ENCODE measurements around the gene SCAMP2. TPM values are rescaled to one million over a fixed set of nuclear protein-coding genes. Genes with fewer than 3 reads are reported as not detected.

The SCAMP2 gene
- total and polyA plus RNA-seq, 2 of the 13 experiments (the other 11 are each of a cell fraction or from before 2014, with no cell fraction given) = 34.8 to 121 TPM

GRCh38 chr15:74906450-74907162, 33.4 kb upstream of the SCAMP2 start, which contains the start of gene FAM219B (continued):
- TF ChIP-seq ZNF574 (CRISPR knock-in tag; IDR thresholded peaks at IDR 0.05) = peak; percentile 58
- TF ChIP-seq GFI1 (CRISPR knock-in tag; IDR thresholded peaks at IDR 0.05; ENCODE audit: borderline replicate concordance) = no peak
- TF ChIP-seq ZBTB44 (CRISPR knock-in tag; IDR thresholded peaks at IDR 0.05) = 0 out of 2 replicates have a peak, but pooled peaks have one; percentile 45
- no peak for TF ChIP-seq ATF5 (CRISPR knock-in tag; IDR thresholded peaks at IDR 0.05; ENCODE audit: low read depth)
- no peak for TF ChIP-seq SIX4 (CRISPR knock-in tag; IDR thresholded peaks at IDR 0.05)
- TF ChIP-seq MED8 (CRISPR knock-in tag; IDR thresholded peaks at IDR 0.05; ENCODE audit: insufficient replicate concordance) = peak; percentile 69
- 0 out of 2 replicates have a peak, but pooled peaks have one; percentile 39 for TF ChIP-seq ZNF552 (CRISPR knock-in tag; IDR thresholded peaks at IDR 0.05; ENCODE audit: borderline replicate concordance)
- peak; percentile 90 for TF ChIP-seq KDM2A (CRISPR knock-in tag; IDR thresholded peaks at IDR 0.05; ENCODE audit: borderline replicate concordance, low read depth)
- no peak; the same call in 1 of the 2 replicates for TF ChIP-seq ZNF800 (CRISPR knock-in tag; IDR thresholded peaks at IDR 0.05)
- no peak for TF ChIP-seq ZNF143 (CRISPR knock-in tag; IDR thresholded peaks at IDR 0.05)
- peak; percentile 63; the same call in 1 of the 2 replicates for TF ChIP-seq KLF12 (CRISPR knock-in tag; IDR thresholded peaks at IDR 0.05; ENCODE audit: borderline replicate concordance)
- no peak for TF ChIP-seq ZNF205 (CRISPR knock-in tag; IDR thresholded peaks at IDR 0.05)
- TF ChIP-seq ARNT2 (CRISPR knock-in tag; IDR thresholded peaks at IDR 0.05; ENCODE audit: low read depth) = peak; percentile 80
- TF ChIP-seq ZNF749 (CRISPR knock-in tag; IDR thresholded peaks at IDR 0.05; ENCODE audit: borderline replicate concordance) = peak; percentile 70; the same call in 1 of the 2 replicates
- TF ChIP-seq, protein P1, sequence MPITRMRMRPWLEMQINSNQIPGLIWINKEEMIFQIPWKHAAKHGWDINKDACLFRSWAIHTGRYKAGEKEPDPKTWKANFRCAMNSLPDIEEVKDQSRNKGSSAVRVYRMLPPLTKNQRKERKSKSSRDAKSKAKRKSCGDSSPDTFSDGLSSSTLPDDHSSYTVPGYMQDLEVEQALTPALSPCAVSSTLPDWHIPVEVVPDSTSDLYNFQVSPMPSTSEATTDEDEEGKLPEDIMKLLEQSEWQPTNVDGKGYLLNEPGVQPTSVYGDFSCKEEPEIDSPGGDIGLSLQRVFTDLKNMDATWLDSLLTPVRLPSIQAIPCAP (CRISPR knock-in tag; IDR thresholded peaks at IDR 0.05; ENCODE audit: low read depth) = no peak

Measured in HepG2 (cell line).